MV-4-11 (cell line): ENCODE results near the gene CFB.

Experiments
- DNase-seq: peaks from one replicate; lab custom pipeline; 2025; lab: John Stamatoyannopoulos, UW

Gene CFB

DNA sequence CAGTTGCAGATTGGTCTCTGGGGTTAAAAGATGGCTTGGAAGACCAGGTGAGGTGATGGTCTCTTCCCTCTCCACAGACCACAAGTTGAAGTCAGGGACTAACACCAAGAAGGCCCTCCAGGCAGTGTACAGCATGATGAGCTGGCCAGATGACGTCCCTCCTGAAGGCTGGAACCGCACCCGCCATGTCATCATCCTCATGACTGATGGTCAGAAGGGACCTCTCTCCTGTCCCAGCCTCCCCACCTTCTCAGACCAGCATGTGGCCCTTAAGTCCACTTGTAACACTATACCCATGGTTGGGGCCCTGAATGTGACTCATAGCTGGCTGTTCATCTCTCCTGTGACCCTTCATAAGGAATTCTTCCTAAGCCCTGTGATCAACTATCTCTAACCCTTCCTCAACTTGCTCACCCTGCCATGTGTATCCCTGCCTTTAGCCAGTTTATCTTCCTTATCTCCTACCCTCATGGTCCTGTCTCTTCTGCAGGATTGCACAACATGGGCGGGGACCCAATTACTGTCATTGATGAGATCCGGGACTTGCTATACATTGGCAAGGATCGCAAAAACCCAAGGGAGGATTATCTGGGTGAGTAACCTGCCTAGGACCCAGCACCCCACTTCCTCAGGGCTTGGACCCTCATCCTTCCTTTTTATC is 3.0 kb downstream of the CFB start:
- no peak for DNase-seq

- DNase-seq, result no peak
Observed at GRCh38 chr6:31949926-31950548, 4.1 kb downstream of the CFB start.

GRCh38 chr6:31952140-31952805 is 6.4 kb downstream of the CFB start:
- DNase-seq, result peak; percentile 34

DNA sequence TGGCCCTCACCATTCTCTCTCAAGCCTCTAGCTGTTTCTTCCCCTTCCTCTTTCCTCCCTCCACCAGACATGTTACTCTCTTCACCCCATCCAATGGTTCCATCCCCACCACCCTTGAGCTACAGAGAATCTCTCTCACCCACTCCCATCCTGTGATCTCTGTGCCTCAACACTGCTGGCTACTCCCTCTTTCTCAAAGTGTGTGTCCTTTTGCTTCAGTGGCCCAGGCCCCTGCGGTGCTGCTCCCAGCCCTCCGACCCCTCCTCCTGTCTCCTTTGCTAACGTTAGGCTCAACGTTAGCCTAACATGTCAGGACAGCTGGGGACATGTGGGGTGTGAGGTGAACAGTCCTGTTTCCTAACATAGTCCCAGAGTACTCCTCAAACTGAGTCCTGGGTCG is 7.0 kb downstream of the CFB start:
- no peak for DNase-seq

DNA sequence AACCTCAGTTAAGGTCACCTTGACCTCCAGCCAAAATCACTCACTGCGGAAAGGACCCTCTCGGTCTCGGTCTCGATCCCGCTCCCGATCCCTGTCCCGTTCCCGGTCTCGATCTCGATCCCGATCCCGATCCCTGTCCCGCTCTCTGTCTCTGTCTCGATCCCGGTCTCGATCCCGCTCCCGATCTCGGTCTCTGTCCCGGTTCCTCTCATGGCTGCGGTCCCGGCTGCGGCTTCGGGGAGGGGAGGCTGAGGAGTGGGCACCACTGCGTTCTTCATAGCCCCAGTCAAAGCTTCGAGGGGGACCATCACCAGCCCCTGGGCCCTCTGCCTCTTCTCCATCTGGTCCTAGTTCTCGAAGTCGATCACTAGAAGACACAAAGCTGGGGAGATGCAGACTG is 8.6 kb downstream of the CFB start:
- no peak for DNase-seq

DNA sequence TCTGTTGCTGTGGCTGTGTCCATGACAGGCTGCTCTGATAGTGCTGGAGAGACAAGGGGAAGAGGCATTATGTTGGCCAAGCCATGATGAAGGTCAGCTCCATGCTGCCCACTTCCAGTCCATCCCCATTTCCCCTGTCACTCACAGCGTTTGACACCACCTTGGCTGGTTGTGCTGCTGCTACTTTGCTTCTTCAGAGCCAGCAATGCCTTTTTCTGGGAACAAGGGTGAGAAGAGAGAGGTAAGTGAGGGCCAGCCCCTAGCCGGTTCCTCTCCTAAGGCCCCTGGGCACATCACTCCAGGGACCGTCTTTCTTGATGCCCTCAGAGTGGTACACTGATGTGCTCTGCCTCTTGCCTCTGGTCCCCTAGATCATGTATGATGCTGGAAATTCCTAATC is 10.9 kb downstream of the CFB start:
- DNase-seq, result no peak

- DNase-seq, result no peak
Observed at GRCh38 chr6:31958412-31958740, 12.5 kb downstream of the CFB start.

GRCh38 chr6:31958741-31959739 is 13.1 kb downstream of the CFB start, which contains the start of the genes NELFE and SKIC2:
TSS of gene NELFE (minus strand) at chr6:31958971. CDS start at chr6:31958446, 525 bp downstream.
TSS of gene SKIC2 (plus strand) at chr6:31959175. CDS start at chr6:31959193, 18 bp downstream.
- DNase-seq, result peak; percentile 98

DNA sequence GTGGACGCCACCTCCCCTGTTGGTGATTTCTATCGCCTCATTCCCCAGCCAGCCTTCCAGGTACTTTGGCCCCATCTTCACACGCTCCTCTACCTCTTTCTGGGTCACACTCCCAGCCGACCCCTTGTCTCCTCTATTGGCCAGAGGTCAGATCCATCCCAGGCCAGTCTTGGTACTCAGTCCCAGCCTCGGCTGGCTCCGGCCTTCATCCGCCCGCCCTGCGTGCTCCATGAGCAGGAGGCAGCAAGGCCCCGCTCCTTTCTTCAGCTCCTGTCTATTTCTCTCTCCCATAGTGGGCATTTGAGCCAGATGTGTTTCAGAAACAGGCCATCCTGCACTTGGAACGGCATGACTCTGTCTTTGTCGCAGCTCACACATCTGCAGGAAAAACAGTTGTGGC is 15.7 kb downstream of the CFB start:
- DNase-seq, result no peak

DNA sequence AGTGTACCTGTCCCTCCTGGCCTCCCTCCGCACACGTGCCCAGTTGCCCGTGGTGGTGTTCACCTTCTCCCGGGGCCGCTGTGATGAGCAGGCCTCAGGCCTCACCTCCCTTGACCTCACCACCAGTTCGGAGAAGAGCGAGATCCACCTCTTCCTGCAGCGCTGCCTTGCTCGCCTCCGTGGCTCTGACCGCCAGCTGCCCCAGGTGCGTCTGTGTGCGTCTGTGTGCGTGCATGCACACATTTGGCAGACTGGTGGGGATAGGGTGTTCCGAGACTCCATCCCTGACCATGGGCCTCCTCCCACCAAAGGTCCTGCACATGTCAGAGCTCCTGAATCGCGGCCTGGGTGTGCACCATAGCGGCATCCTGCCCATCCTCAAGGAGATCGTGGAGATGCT is 18.0 kb downstream of the CFB start:
- no peak for DNase-seq

- no peak for DNase-seq
Observed at GRCh38 chr6:31965700-31966099, 19.8 kb downstream of the CFB start.

GRCh38 chr6:31966506-31966905 is 20.6 kb downstream of the CFB start:
- no peak for DNase-seq

GRCh38 chr6:31966997-31967925 is 21.4 kb downstream of the CFB start:
- no peak for DNase-seq

DNA sequence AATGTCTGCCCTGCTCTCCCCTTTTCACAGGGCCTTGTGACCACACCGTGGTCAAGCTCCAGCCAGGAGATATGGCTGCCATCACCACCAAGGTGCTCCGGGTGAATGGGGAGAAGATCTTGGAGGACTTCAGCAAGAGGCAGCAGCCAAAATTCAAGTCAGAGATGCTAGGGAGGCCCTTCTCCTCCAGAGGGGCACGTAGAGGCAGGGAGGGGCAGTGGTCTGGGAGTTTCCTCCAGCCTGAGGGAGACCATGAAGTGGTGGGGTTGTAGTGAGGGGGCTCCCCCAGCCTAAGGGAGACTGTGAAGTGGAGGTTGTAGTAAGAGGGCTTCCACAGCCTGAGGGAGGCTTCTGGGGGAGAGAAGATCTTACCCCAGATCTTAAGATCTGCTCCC is 22.0 kb downstream of the CFB start:
- no peak for DNase-seq

GRCh38 chr6:31968326-31968725 is 22.4 kb downstream of the CFB start:
- no peak for DNase-seq

- no peak for DNase-seq
Observed at GRCh38 chr6:31968791-31969711, 23.2 kb downstream of the CFB start.

- no peak for DNase-seq
Observed at GRCh38 chr6:31969712-31970603, 24.1 kb downstream of the CFB start.

- no peak for DNase-seq
Observed at GRCh38 chr6:31970604-31971271, 24.8 kb downstream of the CFB start.
